H1 (cell line): ENCODE measurements around the gene INPP5K. TPM values are rescaled to one million over a fixed set of nuclear protein-coding genes. Genes with fewer than 3 reads are reported as not detected.

Source experiments
- CTCF ChIA-PET: fragments of 300-600 bp; sonication (Branson Sonifier 250); formaldehyde crosslinking; loops from one replicate; lab custom pipeline; 2021; ENCODE audit not compliant: partially characterized antibody; lab: Charles Lee
- POLR2A ChIA-PET: fragments of 300-600 bp; sonication (Branson Sonifier 250); formaldehyde crosslinking; loops from one replicate; lab custom pipeline; 2021; ENCODE audit warnings: inconsistent platforms; ENCODE audit not compliant: partially characterized antibody; lab: Charles Lee
- DNase-seq, 2 experiments: peaks; one replicate each; pipeline versions ENCODE4 v3.0.0 to v3.0.0-alpha.2; 2010 to 2022; ENCODE audit warnings: low spot score in 2 of 2, low read depth in 1 of 2, mixed read lengths in 1 of 2
- FAIRE-seq: peaks from 2 replicates; lab custom pipeline; 2011; peaks lifted over from hg19 to GRCh38; lab: Jason Lieb, UNC
- H2AFZ ChIP-seq: 2 replicates; pipeline ENCODE4 v1.8.1; 2012; ENCODE audit warnings: low read length, inconsistent platforms
- H2AK5ac ChIP-seq: 2 replicates; pipeline ENCODE4 v1.6.1; 2013; ENCODE audit warnings: low read depth, low read length
- H2BK120ac ChIP-seq: replicated peaks from 2 replicates; pipeline ENCODE3; 2013; ENCODE audit warnings: low read depth, low read length, inconsistent platforms
- H2BK12ac ChIP-seq: 2 replicates; pipeline ENCODE4 v1.6.1; 2013; ENCODE audit warnings: low read depth, low read length
- H2BK15ac ChIP-seq: 2 replicates; pipeline ENCODE4 v1.6.1; 2013; ENCODE audit warnings: low read length
- H2BK20ac ChIP-seq: 2 replicates; pipeline ENCODE4 v1.6.1; 2013; ENCODE audit warnings: low read length
- H2BK5ac ChIP-seq: 2 replicates; pipeline ENCODE4 v1.6.1; 2013; ENCODE audit warnings: low read depth, low read length
- H3K14ac ChIP-seq: 2 replicates; pipeline ENCODE4 v1.6.1; 2013; ENCODE audit warnings: inconsistent platforms; ENCODE audit not compliant: insufficient read length
- H3K18ac ChIP-seq: 2 replicates; pipeline ENCODE4 v1.6.1; 2013; ENCODE audit warnings: low read length; ENCODE audit errors: extremely low read depth
- H3K23ac ChIP-seq: 2 replicates; pipeline ENCODE4 v1.6.1; 2013; ENCODE audit warnings: inconsistent platforms; ENCODE audit not compliant: insufficient read length
- H3K23me2 ChIP-seq: 2 replicates; pipeline ENCODE4 v1.6.1; 2013; ENCODE audit warnings: low read depth, low read length
- H3K27ac ChIP-seq: 2 replicates; pipeline ENCODE4 v1.6.1; 2011; ENCODE audit warnings: low read depth, low read length, inconsistent platforms
- H3K27me3 ChIP-seq, 4 experiments: replicated peaks in 1 of 4; 1 replicate in 1 of 4; 2 replicates in 3 of 4; pipeline versions ENCODE4 v1.6.1 to v1.8.1; 2011 to 2013; ENCODE audit warnings: low read length in 3 of 4, mild to moderate bottlenecking in 3 of 4, inconsistent platforms in 2 of 4, mixed read lengths in 2 of 4, moderate library complexity in 1 of 4; ENCODE audit not compliant: control insufficient read depth in 3 of 4, insufficient read depth in 3 of 4; ENCODE audit errors: extremely low read depth in 1 of 4
- H3K36me3 ChIP-seq, 4 experiments: 2 replicates each; pipeline versions ENCODE4 v1.6.1 to v1.8.1; 2011 to 2013; ENCODE audit warnings: mild to moderate bottlenecking in 4 of 4, low read length in 3 of 4, moderate library complexity in 2 of 4, control low read depth in 1 of 4, inconsistent platforms in 1 of 4; ENCODE audit not compliant: insufficient read depth in 4 of 4, control insufficient read depth in 2 of 4
- H3K4ac ChIP-seq: replicated peaks from 2 replicates; pipeline ENCODE3; 2013; ENCODE audit warnings: low read length, low read depth, mixed read lengths, inconsistent platforms; ENCODE audit not compliant: insufficient read length
- H3K4me1 ChIP-seq, 4 experiments: replicated peaks in 1 of 4; 1 replicate in 1 of 4; 2 replicates in 3 of 4; pipeline versions ENCODE4 v1.6.1 to v1.8.1; 2011 to 2013; ENCODE audit warnings: low read length in 3 of 4, inconsistent platforms in 2 of 4, mixed read lengths in 1 of 4; ENCODE audit not compliant: insufficient read depth in 4 of 4, control insufficient read depth in 3 of 4
- H3K4me2 ChIP-seq, 2 experiments: 2 replicates each; pipeline versions ENCODE4 v1.6.1 to v1.8.1; 2011 to 2013; ENCODE audit warnings: low read depth in 2 of 2, low read length in 2 of 2, control low read depth in 1 of 2, inconsistent platforms in 1 of 2, mild to moderate bottlenecking in 1 of 2; ENCODE audit not compliant: insufficient read depth in 1 of 2
- H3K4me3 ChIP-seq, 4 experiments: fragments of 200-600, 300-600 bp in 1 of 4; sonication (generic), shearing (Covaris generic), sonication (Bioruptor Twin) in 1 of 4; 2 replicates each; pipeline versions ENCODE4 v1.5.1 to v1.8.1; 2011 to 2016; ENCODE audit warnings: low read length in 4 of 4, low read depth in 3 of 4, control low read depth in 2 of 4, inconsistent platforms in 2 of 4, mild to moderate bottlenecking in 2 of 4, mixed read lengths in 1 of 4, moderate library complexity in 1 of 4; ENCODE audit not compliant: insufficient read depth in 2 of 4; ENCODE audit errors: extremely low read depth in 1 of 4
- H3K56ac ChIP-seq: replicated peaks from 2 replicates; pipeline ENCODE3; 2013; ENCODE audit warnings: low read depth, mild to moderate bottlenecking, mixed read lengths, low read length, inconsistent platforms; ENCODE audit not compliant: insufficient read length
- H3K79me1 ChIP-seq: 2 replicates; pipeline ENCODE4 v1.6.1; 2013; ENCODE audit warnings: low read depth, low read length, control low read depth
- H3K79me2 ChIP-seq, 2 experiments: 2 replicates each; pipeline versions ENCODE4 v1.6.1 to v1.8.1; 2012 to 2013; ENCODE audit warnings: low read length in 2 of 2, mild to moderate bottlenecking in 2 of 2, inconsistent platforms in 1 of 2; ENCODE audit not compliant: insufficient read depth in 2 of 2, control insufficient read depth in 1 of 2
- H3K9ac ChIP-seq, 4 experiments: replicated peaks in 1 of 4; 1 replicate in 1 of 4; 2 replicates in 3 of 4; pipeline versions ENCODE4 v1.6.1 to v1.8.1; 2011 to 2013; ENCODE audit warnings: low read depth in 3 of 4, low read length in 3 of 4, control low read depth in 2 of 4, mild to moderate bottlenecking in 2 of 4, moderate library complexity in 2 of 4, inconsistent platforms in 1 of 4; ENCODE audit errors: extremely low read depth in 1 of 4
- H3K9me3 ChIP-seq, 2 experiments: 2 replicates each; pipeline versions ENCODE4 v1.6.1 to v1.8.1; 2012 to 2013; ENCODE audit warnings: mild to moderate bottlenecking in 2 of 2, moderate library complexity in 2 of 2, control low read depth in 1 of 2, inconsistent platforms in 1 of 2, low read depth in 1 of 2, low read length in 1 of 2, mixed read lengths in 1 of 2; ENCODE audit not compliant: insufficient read depth in 2 of 2
- H4K20me1 ChIP-seq, 2 experiments: replicated peaks in 1 of 2; 2 replicates each; pipeline versions ENCODE3 to v1.8.1; 2011 to 2013; ENCODE audit warnings: inconsistent platforms in 2 of 2, low read length in 2 of 2, mild to moderate bottlenecking in 1 of 2; ENCODE audit not compliant: insufficient read depth in 2 of 2, control insufficient read depth in 1 of 2
- H4K5ac ChIP-seq: 2 replicates; pipeline ENCODE4 v1.6.1; 2013; ENCODE audit warnings: low read length, low read depth, mixed read lengths, inconsistent platforms; ENCODE audit not compliant: insufficient read length
- H4K8ac ChIP-seq: 2 replicates; pipeline ENCODE4 v1.8.0; 2013; ENCODE audit warnings: mild to moderate bottlenecking, moderate library complexity, low read length, inconsistent platforms; ENCODE audit not compliant: insufficient read depth; ENCODE audit errors: extremely low read depth
- H4K91ac ChIP-seq: replicated peaks from 2 replicates; pipeline ENCODE3; 2013; ENCODE audit warnings: low read length, mixed read lengths, inconsistent platforms; ENCODE audit not compliant: insufficient read length
- ATF2 ChIP-seq: IDR thresholded peaks from 2 replicates; pipeline ENCODE4 v1.6.1; 2012; ENCODE audit warnings: low read length, inconsistent platforms
- JUND ChIP-seq: IDR thresholded peaks from 2 replicates; pipeline ENCODE4 v1.6.1; 2011; ENCODE audit warnings: mild to moderate bottlenecking, improper control_type of control experiment, low read length
- KDM4A ChIP-seq: IDR thresholded peaks from one replicate; pipeline ENCODE4 v1.7.1; 2012; ENCODE audit warnings: low read depth, mild to moderate bottlenecking, moderate library complexity, low read length, inconsistent platforms; ENCODE audit not compliant: severe bottlenecking
- RBBP5 ChIP-seq: IDR thresholded peaks from 2 replicates; pipeline ENCODE4 v1.7.1; 2012; ENCODE audit warnings: low read depth, mild to moderate bottlenecking, inconsistent platforms, low read length, moderate library complexity, borderline replicate concordance
- WGBS, 2 experiments: shearing (Covaris generic) in 1 of 2; methylation state at CpG; one replicate each; pipeline versions ENCODE4 v1.1.6 to v1.1.7; 2013 to 2015; ENCODE audit warnings: low lambda C conversion rate in 2 of 2, mixed read lengths in 2 of 2, inconsistent platforms in 1 of 2, low coverage in 1 of 2, missing lambda C conversion rate in 1 of 2; ENCODE audit not compliant: insufficient replicate concordance in 2 of 2, insufficient coverage in 1 of 2, insufficient read length in 1 of 2; ENCODE audit errors: extremely low coverage in 1 of 2, missing lambda C conversion rate in 1 of 2; 5-methylcytosine and 5-hydroxymethylcytosine counted together
- polyA plus RNA-seq, 7 experiments: library from polyadenylated mRNA; depleted of rRNA in 3 of 7; stranded (reverse) in 5 of 7; unstranded in 2 of 7; fragments of >200 nt in 5 of 7; fragments of 200-250 nt in 2 of 7; gene quantifications; 1 replicate in 5 of 7; 2 replicates in 1 of 7; 4 replicates in 1 of 7; pipeline versions ENCODE4 v1.2.1 to v1.2.3, GENCODE V29; 2011 to 2013; ENCODE audit warnings: missing spikeins in 2 of 7, mixed read lengths in 2 of 7
- total RNA-seq: library from RNA; stranded (reverse); fragmentation: NEBNext Ultra II Directional; extraction: Animal tissue kit (Norgen Biotek cat#: 25700); gene quantifications from 2 replicates; pipeline ENCODE4 v1.2.1, GENCODE V29; 2021

Gene INPP5K
- total and polyA plus RNA-seq, 2 of the 8 experiments (the other 6 are each of a cell fraction or from before 2014, with no cell fraction given) = 21.0 to 24.1 TPM

DNA sequence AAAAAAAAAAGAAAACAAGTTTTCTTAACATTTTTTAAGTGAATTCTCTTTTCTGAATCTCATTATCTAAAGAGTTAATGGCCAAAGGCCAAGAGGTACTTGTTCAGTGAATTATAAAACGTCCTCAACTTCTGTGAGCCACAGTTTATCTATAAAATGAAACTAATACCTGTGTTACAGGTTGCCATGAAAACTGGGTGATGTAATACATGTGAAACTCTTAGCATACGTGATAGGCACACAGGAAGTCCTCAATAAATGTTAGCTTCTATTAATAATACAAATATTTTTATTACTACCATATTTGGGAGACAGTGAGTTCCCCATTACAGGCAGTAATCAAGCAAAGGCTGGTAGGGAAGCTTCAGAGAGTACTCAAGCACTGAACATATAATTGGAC is 13.5 kb upstream of the INPP5K start:
- no peak overlapping the region for H2BK12ac ChIP-seq
- no peak overlapping the region for H3K23ac ChIP-seq
- no peak overlapping the region for H3K4me3 ChIP-seq
- H3K9me3 ChIP-seq = no peaks in the 10 kb centered on the region
- no peak overlapping the region for H2BK120ac ChIP-seq
- no peak overlapping the region for H3K27ac ChIP-seq
- peaks cover 5 to 23% (median 17%) of the 10 kb centered on the region in 4 experiments; a peak in 6 of 8 replicates for H3K36me3 ChIP-seq
- H3K9ac ChIP-seq = no peak overlapping the region
- no peaks in the 10 kb centered on the region for H3K23me2 ChIP-seq
- no peak overlapping the region for H2BK20ac ChIP-seq
- peaks cover 4 to 7% of the 10 kb centered on the region in 2 experiments for H4K20me1 ChIP-seq
- no peak overlapping the region for H4K5ac ChIP-seq
- H2AK5ac ChIP-seq = no peak overlapping the region
- FAIRE-seq = no peak
- H2BK15ac ChIP-seq = no peak overlapping the region
- no peak overlapping the region for H4K91ac ChIP-seq
- H3K4me1 ChIP-seq = no peaks in the 10 kb centered on the region
- no peak overlapping the region for H3K18ac ChIP-seq
- DNase-seq = no peak
- 83% methylated on average over 2 of the region's 2 CpGs; no CpG with 5 or more reads in 1 of the 2 experiments for WGBS, 2 experiments
- CTCF ChIA-PET = interaction anchor here (0.7 to 5.7 kb wide), 4 partner anchors 9 to 1225 kb away, joined by 3 to 52 read pairs (median 4); no protein-coding TSS in a partner anchor
- no peak overlapping the region for H3K14ac ChIP-seq
- no peaks in the 10 kb centered on the region for H3K79me1 ChIP-seq
- TF ChIP-seq RBBP5 (no peak), ATF2 (no peak), JUND (no peak), KDM4A (no peak)
- TF ChIP-seq, all 59 proteins: peak for 0
- POLR2A ChIA-PET = interaction anchor here (3.3 kb wide), 1 partner anchor 12 kb away, joined by 20 read pairs; the partner anchor contains the start of gene INPP5K
- Histone ChIP-seq H2AFZ (no peak overlapping the region), H3K4me2 (no peak overlapping the region), H3K4ac (no peak overlapping the region), H3K56ac (no peak overlapping the region), H3K79me2 (no peaks in the 10 kb centered on the region), H3K27me3 (no peaks in the 10 kb centered on the region), H4K8ac (no peak overlapping the region), H2BK5ac (no peak overlapping the region)
